HG03175 (cell line): ENCODE results near the gene CXCL6.

Experiments
- ATAC-seq: cut with Tn5 transposase; IDR thresholded peaks from one replicate; pipeline ENCODE4 v1.9.1; 2021; ENCODE audit warnings: mild to moderate bottlenecking, moderate library complexity; ENCODE audit not compliant: unreplicated experiment

CXCL6 gene

GRCh38 chr4:73865431-73866096 lies 29.1 kb downstream of the CXCL6 start:
- ATAC-seq = no peak

- no peak for ATAC-seq
These were observed 29.8 kb downstream of the CXCL6 start for GRCh38 chr4:73866246-73866645.

GRCh38 chr4:73867783-73868182 lies 31.3 kb downstream of the CXCL6 start:
- ATAC-seq = no peak

GRCh38 chr4:73868206-73869129 lies 32.0 kb downstream of the CXCL6 start:
- no peak for ATAC-seq

- ATAC-seq = no peak
These were observed 32.9 kb downstream of the CXCL6 start, which contains the start of gene CXCL1 for GRCh38 chr4:73869130-73870055. CXCL1 (plus strand) TSS chr4:73869393; CDS start chr4:73869471, 78 bp downstream.

GRCh38 chr4:73870260-73870659 lies 33.8 kb downstream of the CXCL6 start:
- no peak for ATAC-seq

- no peak for ATAC-seq
These were observed 34.3 kb downstream of the CXCL6 start for GRCh38 chr4:73870768-73871167.

- ATAC-seq = no peak
These were observed 35.2 kb downstream of the CXCL6 start for GRCh38 chr4:73871511-73872310.

GRCh38 chr4:73872316-73873108 lies 36.0 kb downstream of the CXCL6 start:
- no peak for ATAC-seq

GRCh38 chr4:73874386-73874785 lies 37.9 kb downstream of the CXCL6 start:
- no peak for ATAC-seq

- ATAC-seq = no peak
These were observed 38.9 kb downstream of the CXCL6 start for GRCh38 chr4:73875401-73875800.

- ATAC-seq = no peak
These were observed 46.8 kb downstream of the CXCL6 start for GRCh38 chr4:73883306-73883705.

GRCh38 chr4:73885574-73886267 lies 49.2 kb downstream of the CXCL6 start:
- no peak for ATAC-seq
